Pancreas (tissue), 10 donors: ENCODE data around the gene LRFN5. TPM values are rescaled to one million over a fixed set of nuclear protein-coding genes. Genes with fewer than 3 reads are reported as not detected.

Experiments
- ATAC-seq, 4 donors: fragments of 200-7000 bp; cut with Tn5 transposase; one replicate each; pipeline versions ENCODE4 v1.8.0 to v1.9.1; 2020; ENCODE audit warnings: mild to moderate bottlenecking in 4 of 4, moderate library complexity in 4 of 4
- DNase-seq, 6 donors: peaks; one replicate each; pipeline ENCODE4 v3.0.0-alpha.2; 2020
- FAIRE-seq: peaks from 2 replicates; lab custom pipeline; 2012; peaks lifted over from hg19 to GRCh38; lab: Jason Lieb, UNC
- H3K27ac ChIP-seq, 4 donors: fragments of 200-600 bp; sonication (generic); 1 replicate in 3 of 4; 2 replicates in 1 of 4; pipeline versions ENCODE4 v1.5.0 to v1.8.0; 2020
- H3K27me3 ChIP-seq, 4 donors: fragments of 200-600 bp; one replicate each; pipeline ENCODE4 v1.8.0; 2021
- H3K36me3 ChIP-seq, 3 donors: fragments of 200-600 bp; sonication (generic) in 1 of 3; one replicate each; pipeline versions ENCODE4 v1.5.0 to v1.8.0; 2020 to 2021
- H3K4me1 ChIP-seq, 3 donors: fragments of 200-600 bp; one replicate each; pipeline ENCODE4 v1.8.0; 2021
- H3K4me3 ChIP-seq, 4 donors: fragments of 200-600 bp; sonication (generic) in 2 of 4; one replicate each; pipeline versions ENCODE4 v1.5.0 to v1.8.0; 2020 to 2021
- H3K9me3 ChIP-seq, 4 donors: fragments of 200-600 bp; one replicate each; pipeline ENCODE4 v1.8.0; 2021
- WGBS, 2 donors: extraction: QIAGEN DNeasy Blood & Tissue Kit; methylation state at CpG; one replicate each; pipeline ENCODE4 v1.1.7; 2013; 5-methylcytosine and 5-hydroxymethylcytosine counted together
- intact Hi-C, 3 donors: fragments of 100-400 bp; cut with DNase I; formaldehyde crosslinking; loops; one replicate each; pipeline versions ENCODE4 v1.11.1 to v1.14.2; 2022
- polyA plus RNA-seq, 2 donors: library from polyadenylated mRNA; stranded (reverse); fragments of 200-250 nt; gene quantifications; one replicate each; pipeline ENCODE4 v1.2.3, GENCODE V29; 2013
- total RNA-seq, 6 donors: library from RNA; stranded (reverse); fragmentation: NEBNext Ultra II Directional in 4 of 6; extraction: Animal tissue kit (Norgen Biotek cat#: 25700) in 4 of 6; gene quantifications; one replicate each; pipeline versions ENCODE4 v1.2.1 to v1.2.4, GENCODE V29; 2021 to 2023
- TF ChIP-seq, protein P1 (sequence below), 4 donors: fragments of 200-600 bp; sonication (generic) in 3 of 4; IDR thresholded peaks; one replicate each; pipeline versions ENCODE4 v1.5.0 to v1.8.0; 2021; ENCODE audit warnings: antibody characterized with exemption in 4 of 4
- donor health status: healthy with polysubstance abuse.
- donor health status: DM: no; HTN: no; CAD: no; lungs with moderate emphysema.
- donor health status: DM: no; HTN: no; CAD: no.
- donor health status: control.
- donor health status: control.
- donor health status: Bipolar disorder and iron deficiency.
- donor health status: DM: yes; HTN: yes; CAD: no.
- donor health status: DM: no; HTN: no; CAD: no.
- donor health status: DM: no; HTN: no; CAD: no.
- donor health status: DM: yes; HTN: yes; CAD: no.

Gene LRFN5
- total and polyA plus RNA-seq, 8 donors = 0.13 to 1.4 (median 0.29) TPM

DNA sequence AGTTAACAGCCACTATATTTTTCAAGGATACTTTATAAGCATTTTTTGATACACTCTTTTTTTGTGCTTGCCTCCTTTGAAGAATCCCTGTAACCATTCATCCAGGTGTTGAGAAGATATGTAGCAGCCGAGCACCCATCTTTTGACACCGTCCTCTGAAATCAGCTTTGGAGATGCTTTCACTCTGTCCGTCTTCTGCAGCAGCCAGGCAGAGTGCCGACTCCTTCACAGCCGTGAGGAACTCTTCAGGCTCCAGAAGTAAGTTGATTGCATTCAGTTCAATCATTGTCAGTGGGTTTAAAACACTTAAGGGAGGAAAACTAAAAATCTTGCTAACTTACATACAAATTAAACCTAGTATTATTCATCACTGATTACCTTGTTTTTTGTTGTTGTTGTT is 160.1 kb downstream of the LRFN5 start:
- H3K27ac ChIP-seq = no peak overlapping the region
- no peaks in the 10 kb centered on the region for H3K36me3 ChIP-seq
- H3K9me3 ChIP-seq = no peaks in the 10 kb centered on the region
- no peak for ATAC-seq
- WGBS, 2 donors = 56 to 59% methylated on average over 5 of the region's 5 CpGs
- H3K4me1 ChIP-seq = no peaks in the 10 kb centered on the region
- TF ChIP-seq, protein P1, sequence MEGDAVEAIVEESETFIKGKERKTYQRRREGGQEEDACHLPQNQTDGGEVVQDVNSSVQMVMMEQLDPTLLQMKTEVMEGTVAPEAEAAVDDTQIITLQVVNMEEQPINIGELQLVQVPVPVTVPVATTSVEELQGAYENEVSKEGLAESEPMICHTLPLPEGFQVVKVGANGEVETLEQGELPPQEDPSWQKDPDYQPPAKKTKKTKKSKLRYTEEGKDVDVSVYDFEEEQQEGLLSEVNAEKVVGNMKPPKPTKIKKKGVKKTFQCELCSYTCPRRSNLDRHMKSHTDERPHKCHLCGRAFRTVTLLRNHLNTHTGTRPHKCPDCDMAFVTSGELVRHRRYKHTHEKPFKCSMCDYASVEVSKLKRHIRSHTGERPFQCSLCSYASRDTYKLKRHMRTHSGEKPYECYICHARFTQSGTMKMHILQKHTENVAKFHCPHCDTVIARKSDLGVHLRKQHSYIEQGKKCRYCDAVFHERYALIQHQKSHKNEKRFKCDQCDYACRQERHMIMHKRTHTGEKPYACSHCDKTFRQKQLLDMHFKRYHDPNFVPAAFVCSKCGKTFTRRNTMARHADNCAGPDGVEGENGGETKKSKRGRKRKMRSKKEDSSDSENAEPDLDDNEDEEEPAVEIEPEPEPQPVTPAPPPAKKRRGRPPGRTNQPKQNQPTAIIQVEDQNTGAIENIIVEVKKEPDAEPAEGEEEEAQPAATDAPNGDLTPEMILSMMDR (IDR thresholded peaks at IDR 0.05) = no peak
- DNase-seq = no peak
- no peaks in the 10 kb centered on the region for H3K27me3 ChIP-seq
- no peak overlapping the region for H3K4me3 ChIP-seq
- FAIRE-seq = no peak
- intact Hi-C loops = no loop called here

DNA sequence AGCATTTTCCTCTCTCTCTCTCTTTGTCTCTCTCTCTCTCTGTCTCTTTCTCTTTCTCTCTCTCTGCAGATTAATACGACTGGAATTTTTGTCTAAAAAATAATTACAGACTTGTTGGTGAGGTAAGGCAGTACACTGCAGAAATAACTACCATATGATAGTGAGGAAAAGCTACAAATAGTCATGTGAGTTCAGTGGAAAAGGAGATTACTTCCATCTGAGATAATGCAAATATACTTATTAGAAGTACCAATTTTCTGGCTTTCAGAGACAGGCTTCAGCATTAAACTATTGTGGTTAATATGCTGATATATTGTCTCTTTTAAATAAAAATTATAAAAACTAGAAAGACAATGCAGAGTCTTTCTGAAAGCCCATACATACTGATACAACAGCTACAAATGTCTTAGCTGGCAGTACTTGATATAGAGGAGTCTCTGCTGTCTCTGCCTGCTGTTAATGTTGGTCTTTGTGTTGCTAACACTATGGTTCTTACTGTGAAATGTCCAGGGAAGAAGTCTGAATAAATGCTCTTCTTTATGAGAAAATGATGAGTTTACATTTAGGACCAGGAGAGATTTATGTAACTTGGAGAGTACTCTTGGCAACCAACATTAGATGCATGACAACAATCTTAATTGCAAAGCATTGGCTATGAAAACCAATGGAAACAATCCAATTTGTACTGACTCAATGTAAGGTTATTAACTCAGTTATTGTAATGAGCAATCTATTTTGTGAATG is 167.0 kb downstream of the LRFN5 start:
- H3K36me3 ChIP-seq = no peaks in the 10 kb centered on the region
- H3K4me1 ChIP-seq = no peaks in the 10 kb centered on the region
- no peak overlapping the region for H3K27ac ChIP-seq
- TF ChIP-seq, protein P1 (IDR thresholded peaks at IDR 0.05) = no peak
- intact Hi-C loops = no loop called here
- H3K27me3 ChIP-seq = no peaks in the 10 kb centered on the region
- DNase-seq (no peak), FAIRE-seq (no peak), ATAC-seq (no peak)
- WGBS, 2 donors = 7 to 13% methylated on average over 1 of the region's 1 CpG
- H3K4me3 ChIP-seq = no peak overlapping the region
- no peaks in the 10 kb centered on the region for H3K9me3 ChIP-seq

DNA sequence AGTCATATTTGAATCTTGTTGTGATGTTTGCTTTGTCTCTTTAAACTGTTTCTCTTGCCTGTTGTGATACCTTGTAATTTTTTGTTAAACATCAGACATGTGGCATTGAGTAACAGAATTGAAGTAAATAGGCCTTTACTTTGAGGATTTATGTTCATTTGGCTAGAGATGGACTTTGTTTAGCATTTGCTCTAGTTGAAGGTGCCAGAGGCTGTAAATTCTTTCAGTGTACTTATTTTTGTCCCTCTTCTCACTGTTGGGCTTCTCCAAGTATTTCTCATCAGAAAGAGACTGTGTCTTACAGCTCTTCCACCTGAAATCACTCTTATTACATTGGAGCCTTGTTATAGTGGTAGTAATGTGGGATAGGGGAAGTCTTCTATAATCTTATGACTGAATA is 175.8 kb downstream of the LRFN5 start:
- H3K27ac ChIP-seq = no peak overlapping the region
- no peak overlapping the region for H3K4me3 ChIP-seq
- H3K4me1 ChIP-seq = no peaks in the 10 kb centered on the region
- no peaks in the 10 kb centered on the region for H3K36me3 ChIP-seq
- TF ChIP-seq, protein P1 (IDR thresholded peaks at IDR 0.05) = no peak
- H3K9me3 ChIP-seq = no peaks in the 10 kb centered on the region
- no peak for FAIRE-seq
- intact Hi-C loops = no loop called here
- no peak for ATAC-seq
- no peaks in the 10 kb centered on the region for H3K27me3 ChIP-seq
- DNase-seq = no peak

DNA sequence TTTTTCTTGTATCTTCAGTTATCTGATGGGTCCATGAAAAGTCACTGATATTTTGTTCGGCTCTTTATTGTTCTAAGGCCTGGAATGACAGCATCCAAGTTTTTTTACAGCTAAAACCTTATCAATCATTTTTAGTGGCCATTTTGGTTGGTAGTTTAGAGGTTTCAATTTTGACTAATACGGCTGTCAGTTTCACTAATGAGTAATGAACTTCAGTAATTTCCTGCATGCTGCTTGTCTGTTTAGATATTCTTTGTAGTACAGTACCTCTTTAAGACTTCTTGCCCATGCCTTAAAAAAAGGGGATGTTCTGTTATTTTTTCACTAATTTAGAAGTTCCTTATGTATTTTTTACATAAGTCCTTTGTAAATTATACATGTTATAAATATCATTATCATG is 176.7 kb downstream of the LRFN5 start:
- no peak for FAIRE-seq

DNA sequence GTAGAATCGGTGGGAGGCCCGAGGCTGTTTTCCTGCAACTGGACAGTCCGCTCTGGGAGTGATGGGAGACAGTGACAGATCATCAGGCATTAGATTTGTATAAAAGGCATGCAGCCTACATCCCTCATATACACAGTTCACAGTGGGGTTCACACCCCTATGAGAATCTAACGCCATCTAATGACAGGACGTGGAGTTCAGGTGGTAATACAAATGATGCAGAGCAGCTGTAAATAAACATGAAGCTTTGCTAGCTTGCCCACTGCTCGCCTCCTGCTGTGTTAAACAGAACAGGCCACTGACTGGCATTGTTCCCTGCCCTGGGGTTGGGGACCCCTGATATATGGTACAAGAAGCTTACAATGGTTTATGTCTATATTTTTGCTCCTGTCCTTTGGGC is 179.0 kb downstream of the LRFN5 start:
- 51 to 68% methylated on average over 6 of the region's 6 CpGs for WGBS, 2 donors
- intact Hi-C loops = no loop called here
- no peaks in the 10 kb centered on the region for H3K36me3 ChIP-seq
- no peak overlapping the region for H3K27ac ChIP-seq
- H3K4me1 ChIP-seq = no peaks in the 10 kb centered on the region
- ATAC-seq = no peak
- H3K27me3 ChIP-seq = no peaks in the 10 kb centered on the region
- no peak for FAIRE-seq
- no peak overlapping the region for H3K4me3 ChIP-seq
- TF ChIP-seq, protein P1 (IDR thresholded peaks at IDR 0.05) = no peak
- no peak for DNase-seq
- H3K9me3 ChIP-seq = no peaks in the 10 kb centered on the region

More for the DNA sequence above, 176.7 kb downstream of the LRFN5 start:
- TF ChIP-seq, protein P1 (IDR thresholded peaks at IDR 0.05) = no peak
- Histone ChIP-seq H3K27ac (no peak overlapping the region), H3K27me3 (no peaks in the 10 kb centered on the region), H3K4me3 (no peak overlapping the region), H3K4me1 (no peaks in the 10 kb centered on the region), H3K9me3 (no peaks in the 10 kb centered on the region), H3K36me3 (no peaks in the 10 kb centered on the region)
- no peak for DNase-seq
- no peak for ATAC-seq
- intact Hi-C loops = no loop called here
- WGBS, 2 donors = 66 to 70% methylated on average over 2 of the region's 2 CpGs
